DOHH2 (cell line): ENCODE results near the gene LECT2.

Experiments used
- CTCF ChIP-seq: fragments of 200-600 bp; sonication (generic); IDR thresholded peaks from one replicate; pipeline ENCODE4 v1.5.1; 2014; ENCODE audit warnings: antibody characterized with exemption, mild to moderate bottlenecking, low read depth, low read length; ENCODE audit not compliant: poor library complexity, severe bottlenecking
- EZH2phosphoT487 ChIP-seq: fragments of 200-600 bp; sonication (generic); IDR thresholded peaks from 2 replicates; pipeline ENCODE4 v1.6.1; 2017; ENCODE audit warnings: borderline replicate concordance, mild to moderate bottlenecking, antibody characterized with exemption, low read length, moderate library complexity, mixed read lengths

- TF ChIP-seq CTCF = no peak
- no peak for TF ChIP-seq EZH2phosphoT487
Observed at GRCh38 chr5:135966790-135967189, 12.0 kb upstream of the LECT2 start.
